Sciatic nerve (tissue), 2 donors: ENCODE measurements around the gene LGR4. TPM values are rescaled to one million over a fixed set of nuclear protein-coding genes. Genes with fewer than 3 reads are reported as not detected.
"Not testable (repeated sequence)": the region's sequence is repeated elsewhere in the genome, so short reads cannot be mapped to it uniquely, and the experiment has no call there.

ENCODE experiments used
- ATAC-seq: fragments of 200-7000 bp; cut with Tn5 transposase; one replicate; pipeline ENCODE4 v1.9.1; 2020; ENCODE audit warnings: mild to moderate bottlenecking, moderate library complexity
- DNase-seq: peaks from one replicate; pipeline ENCODE4 v3.0.0-alpha.2; 2020; ENCODE audit warnings: low spot score
- intact Hi-C: fragments of 100-400 bp; cut with DNase I; formaldehyde crosslinking; loops from one replicate; pipeline ENCODE4 v1.14.2; 2022
- total RNA-seq: library from RNA; stranded (reverse); fragmentation: NEBNext Ultra II Directional; extraction: Animal tissue kit (Norgen Biotek cat#: 25700); gene quantifications from one replicate; pipeline ENCODE4 v1.2.1, GENCODE V29; 2021
- donor health status: DM: no; HTN: no; CAD: no.
- donor health status: DM: no; HTN: no; CAD: no.

The LGR4 gene, protein sequence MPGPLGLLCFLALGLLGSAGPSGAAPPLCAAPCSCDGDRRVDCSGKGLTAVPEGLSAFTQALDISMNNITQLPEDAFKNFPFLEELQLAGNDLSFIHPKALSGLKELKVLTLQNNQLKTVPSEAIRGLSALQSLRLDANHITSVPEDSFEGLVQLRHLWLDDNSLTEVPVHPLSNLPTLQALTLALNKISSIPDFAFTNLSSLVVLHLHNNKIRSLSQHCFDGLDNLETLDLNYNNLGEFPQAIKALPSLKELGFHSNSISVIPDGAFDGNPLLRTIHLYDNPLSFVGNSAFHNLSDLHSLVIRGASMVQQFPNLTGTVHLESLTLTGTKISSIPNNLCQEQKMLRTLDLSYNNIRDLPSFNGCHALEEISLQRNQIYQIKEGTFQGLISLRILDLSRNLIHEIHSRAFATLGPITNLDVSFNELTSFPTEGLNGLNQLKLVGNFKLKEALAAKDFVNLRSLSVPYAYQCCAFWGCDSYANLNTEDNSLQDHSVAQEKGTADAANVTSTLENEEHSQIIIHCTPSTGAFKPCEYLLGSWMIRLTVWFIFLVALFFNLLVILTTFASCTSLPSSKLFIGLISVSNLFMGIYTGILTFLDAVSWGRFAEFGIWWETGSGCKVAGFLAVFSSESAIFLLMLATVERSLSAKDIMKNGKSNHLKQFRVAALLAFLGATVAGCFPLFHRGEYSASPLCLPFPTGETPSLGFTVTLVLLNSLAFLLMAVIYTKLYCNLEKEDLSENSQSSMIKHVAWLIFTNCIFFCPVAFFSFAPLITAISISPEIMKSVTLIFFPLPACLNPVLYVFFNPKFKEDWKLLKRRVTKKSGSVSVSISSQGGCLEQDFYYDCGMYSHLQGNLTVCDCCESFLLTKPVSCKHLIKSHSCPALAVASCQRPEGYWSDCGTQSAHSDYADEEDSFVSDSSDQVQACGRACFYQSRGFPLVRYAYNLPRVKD
- 16.8 TPM for total RNA-seq

DNA sequence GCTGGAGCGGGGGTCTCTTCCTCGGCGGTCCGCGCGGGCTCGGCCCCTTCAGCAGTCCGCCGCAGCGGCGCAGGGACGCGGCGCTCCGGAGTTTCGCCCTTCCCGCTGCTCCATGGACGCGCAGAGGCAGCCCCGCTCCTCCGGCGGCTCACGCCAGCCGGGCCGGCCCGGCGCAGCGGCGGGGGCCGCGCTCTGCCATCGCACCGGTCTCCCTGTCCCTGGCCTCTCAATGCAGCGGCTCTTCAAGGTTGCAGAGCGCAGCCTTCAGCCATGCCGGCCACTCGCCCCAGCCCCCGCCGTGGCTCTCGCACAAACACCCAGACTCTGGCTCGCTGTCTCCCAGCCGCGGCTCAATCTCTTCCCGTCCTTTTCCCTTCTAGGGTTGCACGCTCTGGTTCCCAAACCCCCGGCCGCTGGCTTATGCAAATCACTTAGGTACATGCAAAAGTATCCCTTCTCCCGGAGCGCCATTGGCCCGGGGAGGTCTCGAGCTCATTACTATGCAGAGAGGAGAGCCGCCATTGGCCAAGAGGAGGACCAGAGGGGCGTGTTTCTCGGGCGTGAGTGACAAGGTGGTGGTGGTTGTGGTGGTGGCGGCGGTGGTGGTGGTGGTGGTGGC lies at the start of gene LGR4:
Gene LGR4 (minus strand): TSS at position 393 of the 619 bp plus-strand sequence. CDS start 488 bp downstream, outside the sequence.
- ATAC-seq = peak; percentile 98
- DNase-seq = peak; percentile 92
- intact Hi-C loops = no loop called here

DNA sequence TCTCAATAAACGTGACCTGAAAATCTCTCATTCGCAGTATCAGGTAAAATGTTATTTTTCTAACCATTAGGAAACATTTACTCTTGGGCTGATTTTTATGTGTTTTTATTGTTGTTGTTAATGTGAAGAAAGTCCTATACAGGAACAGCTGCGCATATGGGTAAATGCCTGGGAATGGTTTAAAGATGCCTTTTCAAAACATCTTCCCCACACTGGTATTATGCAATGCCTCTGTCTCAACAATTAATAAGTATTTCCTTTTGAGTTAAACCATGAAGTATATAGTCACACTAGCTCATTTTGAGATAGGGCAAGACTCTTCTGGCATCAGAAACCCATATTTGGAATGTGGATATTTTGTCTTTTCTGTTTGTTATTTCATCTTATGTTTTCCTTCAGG lies 47.6 kb upstream of the LGR4 start:
- no peak for DNase-seq
- intact Hi-C loops = no loop called here
- ATAC-seq = no peak

DNA sequence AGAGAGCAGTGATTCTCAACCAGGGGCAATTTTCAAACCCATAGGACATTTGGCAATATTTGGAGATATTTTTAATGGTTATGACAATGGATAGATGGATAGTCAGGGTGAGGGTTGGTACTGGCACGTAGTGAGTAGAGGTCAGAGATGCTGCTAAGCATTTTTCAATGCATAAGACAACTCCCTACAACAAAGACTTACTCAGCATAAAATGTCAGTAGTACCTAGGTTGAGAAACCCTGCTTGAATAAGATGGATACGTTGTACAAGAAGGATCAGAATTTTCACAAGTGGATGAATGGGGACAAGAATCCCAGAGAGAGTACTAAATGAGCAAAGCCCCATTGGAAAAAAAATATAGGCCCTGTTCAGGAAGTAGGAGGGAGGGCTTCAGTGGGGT lies 45.9 kb upstream of the LGR4 start:
- no peak for ATAC-seq
- no peak for DNase-seq
- intact Hi-C loops = no loop called here

DNA sequence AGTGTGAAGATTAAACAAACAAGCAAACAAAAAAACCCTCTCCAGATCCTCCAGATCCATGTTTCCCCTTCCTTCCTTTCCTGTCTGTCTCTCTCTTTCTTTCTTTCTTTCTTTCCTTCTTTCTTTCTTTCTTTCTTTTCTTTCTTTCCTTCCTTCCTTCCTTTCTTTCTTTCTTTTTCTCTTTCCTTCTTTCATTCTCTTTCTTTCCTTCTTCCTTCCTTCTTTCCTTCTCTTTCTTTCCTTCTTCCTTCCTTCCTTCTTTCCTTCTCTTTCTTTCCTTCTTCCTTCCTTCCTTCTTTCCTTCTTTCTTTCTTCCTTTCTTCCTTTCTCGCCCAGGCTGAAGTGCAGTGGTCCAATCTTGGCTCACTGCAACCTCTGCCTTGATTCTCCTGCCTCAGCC lies 44.9 kb upstream of the LGR4 start:
- intact Hi-C loops = not testable (repeated sequence)

DNA sequence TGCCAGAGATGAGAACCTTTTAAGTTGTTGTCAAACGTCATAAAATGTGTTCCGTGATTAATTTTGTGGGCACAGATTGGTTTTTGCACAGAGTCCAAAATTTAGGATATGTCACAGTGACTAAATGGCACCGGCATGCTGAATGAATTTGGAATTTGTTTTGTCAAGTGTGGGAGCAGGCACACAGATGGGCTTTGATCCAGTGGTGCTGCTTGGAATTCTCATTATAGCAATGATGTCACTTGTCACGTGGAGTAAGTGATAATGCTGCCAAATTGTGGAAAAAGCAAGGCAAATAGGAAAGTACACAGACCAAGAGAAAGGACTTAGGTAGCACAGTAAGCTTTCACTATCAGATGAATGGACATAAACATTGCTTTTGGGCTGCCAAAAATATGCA lies 42.0 kb upstream of the LGR4 start:
- DNase-seq = no peak
- intact Hi-C loops = no loop called here
- no peak for ATAC-seq

More for the DNA sequence above, 44.9 kb upstream of the LGR4 start:
- DNase-seq, ATAC-seq: not testable (repeated sequence)

DNA sequence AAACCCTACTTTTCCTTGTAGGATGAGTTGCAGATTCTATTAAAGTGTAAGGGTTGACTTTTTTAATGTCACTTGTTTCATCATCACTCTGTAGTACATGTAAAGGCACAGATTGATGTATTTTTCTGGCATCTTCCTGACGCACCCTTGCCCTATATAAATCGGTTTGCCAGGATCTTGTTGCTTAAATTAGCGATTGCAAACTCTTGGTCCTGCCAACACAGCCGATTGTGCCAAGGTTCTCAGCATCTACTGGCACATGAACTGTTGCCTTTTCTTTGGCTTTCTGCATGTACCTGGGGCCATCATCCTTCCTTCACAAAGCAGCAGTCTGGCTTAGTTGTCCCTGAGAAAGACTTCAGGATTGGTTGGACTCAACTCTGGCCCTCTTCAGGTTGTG lies 41.5 kb upstream of the LGR4 start:
- ATAC-seq = no peak
- no peak for DNase-seq
- intact Hi-C loops = no loop called here

DNA sequence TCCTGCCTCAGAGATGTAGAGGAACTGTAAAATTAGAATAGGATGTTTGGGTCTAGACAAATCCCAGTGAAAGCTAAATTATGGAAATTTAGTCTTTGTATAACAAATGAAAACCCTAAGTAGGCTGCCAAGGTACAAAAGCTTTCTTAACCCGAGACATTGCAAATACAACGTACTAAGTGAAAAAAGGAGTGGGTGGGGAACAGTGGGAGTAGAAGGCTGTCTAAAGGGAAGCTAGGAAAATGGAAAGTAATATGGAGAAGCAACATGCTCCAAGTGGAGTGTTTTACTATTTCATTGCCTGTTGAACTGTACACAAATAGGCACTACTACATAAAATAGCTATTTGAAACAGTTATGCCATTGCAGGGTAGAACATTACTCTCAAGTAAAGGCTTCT lies 40.8 kb upstream of the LGR4 start:
- DNase-seq = no peak
- intact Hi-C loops = no loop called here
- no peak for ATAC-seq

DNA sequence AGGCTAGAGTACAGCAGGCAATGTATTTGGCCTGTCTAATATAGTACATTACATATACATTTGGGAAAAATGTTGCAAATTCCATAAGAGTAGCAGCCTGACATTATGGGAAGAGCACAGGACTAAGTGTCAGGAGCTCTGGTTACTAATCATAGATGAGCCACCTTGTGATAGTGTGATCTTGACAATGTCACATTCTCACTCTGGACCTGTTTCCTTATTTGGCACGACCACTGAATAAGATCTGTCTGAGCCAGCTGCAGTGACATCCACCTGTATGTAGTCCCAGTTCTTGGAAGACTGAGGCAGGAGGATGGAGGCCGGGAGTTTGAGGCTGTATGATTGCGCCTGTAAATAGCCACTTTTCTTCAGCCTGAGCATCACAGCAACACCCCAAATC lies 39.6 kb upstream of the LGR4 start:
- ATAC-seq (no peak), DNase-seq (no peak)
- intact Hi-C loops = no loop called here

DNA sequence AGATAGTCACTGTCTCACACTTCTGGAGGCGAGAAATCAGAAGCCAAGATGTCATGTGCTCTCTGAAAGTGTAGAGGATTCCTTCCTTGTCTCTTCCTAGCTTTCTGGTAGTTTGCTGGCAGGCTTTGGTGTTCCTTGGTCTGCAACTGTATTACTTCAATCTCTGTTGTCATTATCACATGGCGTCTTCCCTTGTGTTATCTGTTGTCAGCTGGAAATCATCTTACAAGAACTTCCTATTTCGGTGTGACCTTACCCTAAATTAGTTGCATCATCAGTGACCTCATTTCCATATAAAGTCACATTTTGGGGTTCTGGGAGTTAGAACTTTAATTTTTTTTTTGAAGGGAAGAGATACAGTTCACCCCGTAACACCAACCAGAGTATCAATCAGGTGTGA lies 37.3 kb upstream of the LGR4 start:
- ATAC-seq (no peak), DNase-seq (no peak)
- intact Hi-C loops = no loop called here

DNA sequence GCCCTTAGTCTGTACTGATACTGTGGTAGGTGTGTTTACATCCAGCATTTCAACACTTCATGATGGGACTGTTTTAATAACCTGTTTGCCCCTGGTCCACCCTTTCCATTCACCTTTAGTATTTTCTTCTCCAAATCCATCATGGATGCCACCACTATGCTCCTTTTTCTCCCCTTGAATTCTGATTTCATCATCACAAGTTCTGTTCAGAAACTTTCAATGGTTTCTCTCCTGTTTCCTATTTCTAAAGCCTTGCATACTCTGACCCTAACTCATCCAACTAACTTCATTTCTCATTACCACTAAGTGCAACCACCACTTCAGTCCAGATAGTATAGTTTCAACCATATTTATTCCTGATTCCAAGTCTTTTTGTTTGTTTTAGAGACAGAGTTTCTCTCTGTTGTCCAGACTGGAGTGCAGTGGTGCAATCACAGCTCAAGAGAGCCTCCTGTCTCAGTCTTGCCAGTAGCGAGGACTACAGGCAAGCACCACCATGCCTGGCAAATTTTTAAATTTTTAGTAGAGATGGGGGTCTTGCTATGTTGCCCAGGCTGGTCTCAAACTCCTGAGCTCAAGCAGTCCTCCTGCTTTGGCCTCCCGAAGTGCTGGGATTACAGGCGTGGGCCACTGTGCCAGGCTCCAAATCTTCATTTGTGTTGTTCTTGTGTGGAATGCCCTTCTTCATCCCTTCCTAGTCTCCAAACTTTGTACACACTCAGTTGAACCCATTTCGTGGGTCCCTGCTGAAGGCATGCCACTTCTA lies 35.1 kb upstream of the LGR4 start:
- ATAC-seq (no peak), DNase-seq (no peak)
- intact Hi-C loops = no loop called here

DNA sequence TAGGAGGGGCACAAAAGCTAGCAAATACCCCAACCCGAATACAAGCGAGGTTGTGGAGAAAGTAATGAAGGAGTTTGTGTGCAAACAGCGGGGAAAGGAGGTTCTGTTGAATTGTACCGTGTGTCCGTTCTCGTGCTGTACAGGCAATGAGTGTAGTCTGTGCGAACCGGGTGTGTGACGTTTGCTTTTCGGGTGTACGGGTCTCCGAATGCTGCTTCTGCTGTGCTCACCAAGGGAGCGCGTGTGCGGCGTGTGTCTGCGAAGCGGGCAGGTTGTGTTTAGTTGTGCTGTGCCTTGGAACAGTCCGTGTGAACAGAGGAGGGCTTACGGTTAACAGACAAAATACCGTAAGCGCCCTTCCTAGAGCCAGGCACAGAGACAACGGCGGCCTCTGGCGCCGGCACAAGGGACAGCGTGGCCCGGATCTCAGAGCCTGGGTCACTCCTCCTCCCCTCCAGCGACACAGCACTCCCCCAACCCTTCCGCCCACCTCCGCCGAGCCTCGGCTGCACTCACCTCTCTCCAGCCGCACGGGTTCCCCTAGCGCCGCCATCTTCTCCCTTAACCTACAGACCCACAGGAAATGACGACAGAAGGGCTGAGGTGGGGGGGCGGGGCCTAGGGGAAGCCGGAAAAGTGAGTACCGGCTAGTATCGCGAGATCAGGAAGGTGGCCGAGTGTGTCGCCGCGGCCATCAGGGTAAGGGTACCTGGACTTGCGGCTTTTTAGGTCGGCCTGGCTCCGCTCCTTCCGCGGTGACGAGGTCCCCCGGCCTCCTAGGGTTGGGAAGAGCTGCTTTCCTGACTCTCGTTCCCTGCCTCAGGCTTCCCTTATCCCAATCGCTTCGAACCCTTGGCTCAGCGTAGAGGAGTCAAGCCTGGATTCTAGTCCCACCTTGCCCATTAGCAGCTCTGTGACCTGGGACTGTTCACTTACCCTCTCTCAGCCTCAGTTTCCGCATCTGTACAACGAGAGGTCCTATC lies 33.9 kb upstream of the LGR4 start, which contains the start of gene LIN7C:
Gene LIN7C (minus strand): TSS at position 570 of the 983 bp plus-strand sequence. CDS start 17 bp downstream, at position 553.
- DNase-seq = peak; percentile 97
- intact Hi-C loops = no loop called here
- ATAC-seq = peak; percentile 99

DNA sequence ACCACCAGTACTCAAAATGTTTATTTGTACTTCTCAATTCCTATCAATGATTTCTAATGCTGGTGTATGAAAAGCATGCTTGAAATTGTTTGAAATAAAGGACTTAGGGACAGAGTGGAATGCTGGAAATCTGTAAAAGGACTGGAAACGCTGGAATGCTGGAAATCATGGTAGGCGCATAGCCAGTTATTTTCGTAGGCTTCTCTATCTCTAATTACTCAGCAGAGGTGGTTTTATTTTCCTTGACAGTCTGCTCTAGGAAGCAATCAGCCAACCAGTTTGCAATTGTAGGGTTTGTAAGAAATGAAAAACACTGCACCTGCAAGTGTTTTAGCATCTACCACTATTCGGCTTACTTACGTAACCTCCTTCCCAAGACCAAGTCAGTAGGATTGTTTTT lies 33.2 kb upstream of the LGR4 start:
- no peak for ATAC-seq

DNA sequence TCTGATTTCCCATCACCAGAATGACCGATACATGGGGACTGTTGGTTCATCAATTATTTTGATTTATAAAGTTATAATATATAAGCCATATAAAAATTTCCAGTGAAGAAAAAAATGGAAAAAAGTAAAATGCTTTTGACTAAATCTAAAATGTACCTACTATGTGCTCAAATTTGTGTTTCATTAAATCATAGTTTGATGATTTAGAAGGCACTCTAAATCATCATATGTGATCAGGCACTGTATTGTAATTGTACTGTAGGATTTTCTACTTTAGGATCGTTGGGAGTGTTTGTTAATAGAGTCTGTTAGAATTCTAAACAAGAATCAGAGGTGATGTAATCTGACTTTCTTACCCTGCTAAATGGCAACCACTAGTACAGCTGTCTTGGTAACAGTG lies 31.6 kb upstream of the LGR4 start:
- intact Hi-C loops = no loop called here
- DNase-seq (no peak), ATAC-seq (no peak)

More for the DNA sequence above, 33.2 kb upstream of the LGR4 start:
- DNase-seq = no peak
- intact Hi-C loops = no loop called here

DNA sequence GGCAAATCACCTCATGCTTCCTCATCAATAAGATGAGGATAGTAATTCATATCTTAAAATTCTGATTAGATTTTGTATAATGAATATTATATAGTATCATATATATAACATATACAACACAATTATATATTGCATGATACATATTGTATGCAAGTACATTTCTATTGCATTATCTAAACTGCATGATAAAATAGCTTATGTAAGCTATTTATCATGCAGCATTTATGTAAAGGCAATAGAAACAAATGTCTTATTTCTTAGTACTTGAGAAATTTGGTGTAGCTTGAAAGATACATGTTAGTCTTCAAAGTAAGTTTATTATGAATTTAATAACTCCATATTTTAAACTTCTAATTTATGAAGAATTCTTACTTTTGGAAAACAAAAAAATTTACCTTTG lies 28.5 kb upstream of the LGR4 start:
- no peak for ATAC-seq
- intact Hi-C loops = no loop called here

DNA sequence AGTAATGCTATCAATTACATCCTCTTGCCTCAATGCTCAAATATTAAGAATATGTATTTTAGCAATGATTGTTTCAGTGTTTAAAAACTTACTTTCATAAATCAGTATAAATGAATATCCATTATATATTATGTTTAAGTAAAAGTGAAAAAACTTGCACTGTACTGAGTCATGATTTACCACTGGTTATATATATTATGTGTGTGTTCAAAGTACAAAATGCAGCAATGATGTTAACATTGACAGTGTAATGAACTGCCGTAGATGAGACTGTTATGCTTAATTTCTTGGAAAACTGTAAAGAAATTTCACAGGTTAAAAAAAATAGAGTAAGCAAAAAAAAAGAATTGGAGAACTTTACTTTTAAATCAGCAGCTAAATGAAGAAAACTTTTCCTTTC lies 25.3 kb upstream of the LGR4 start:
- DNase-seq (no peak), ATAC-seq (no peak)
- intact Hi-C loops = no loop called here

More for the DNA sequence above, 28.5 kb upstream of the LGR4 start:
- no peak for DNase-seq

DNA sequence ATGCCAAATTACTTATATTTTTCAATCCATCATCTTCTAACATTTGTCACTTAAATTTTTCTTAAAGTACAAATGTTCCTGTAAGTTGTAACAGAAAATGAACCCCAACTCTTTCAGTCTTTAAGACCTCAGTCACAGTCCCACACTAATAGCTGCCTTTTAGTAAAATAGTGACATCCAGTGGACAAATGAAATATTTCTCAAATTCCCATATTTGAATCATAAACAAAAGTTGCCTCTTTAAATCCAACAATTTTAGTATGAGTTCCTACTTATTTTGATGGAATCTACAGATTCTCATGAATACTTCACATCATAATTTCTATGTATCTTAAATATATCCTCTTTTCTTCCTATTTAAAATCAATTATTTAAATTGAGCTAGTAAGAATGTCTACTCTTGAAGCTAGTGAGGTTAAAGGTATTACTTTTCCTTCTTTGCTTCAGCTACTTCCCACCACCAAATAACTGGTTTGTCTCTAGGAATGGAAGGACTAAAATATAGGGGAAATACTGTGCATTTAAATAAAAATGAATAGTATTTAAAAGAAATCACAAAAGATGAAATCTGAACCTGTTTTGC lies 24.8 kb upstream of the LGR4 start:
- intact Hi-C loops = no loop called here
- ATAC-seq (peak; percentile 68), DNase-seq (no peak)

DNA sequence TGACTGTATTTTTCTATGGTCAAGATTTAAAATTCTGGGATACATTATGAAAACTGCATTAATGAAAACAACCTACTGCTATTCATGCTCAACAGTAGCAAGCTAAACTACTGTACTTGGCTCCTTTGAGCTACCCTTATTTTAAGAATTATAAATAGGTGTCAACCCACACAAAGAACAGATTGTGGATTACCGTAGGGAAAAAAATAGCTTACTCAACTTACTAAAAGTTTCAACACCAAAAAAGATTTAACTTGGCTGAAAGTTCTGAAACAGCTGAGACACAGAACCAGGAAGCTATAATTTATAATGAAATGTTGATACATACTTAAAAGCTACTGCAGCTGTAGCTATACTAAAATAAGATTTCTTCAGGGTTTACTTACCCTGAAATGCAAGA lies 23.9 kb upstream of the LGR4 start:
- intact Hi-C loops = no loop called here
- no peak for DNase-seq
- peak; percentile 34 for ATAC-seq
